GM18502 (cell line): ENCODE results near the gene ELAVL2.

Experiments used
- ATAC-seq: cut with Tn5 transposase; IDR thresholded peaks from one replicate; pipeline ENCODE4 v1.9.1; 2021; ENCODE audit warnings: mild to moderate bottlenecking; ENCODE audit not compliant: unreplicated experiment, poor library complexity

ELAVL2 gene

GRCh38 chr9:23822261-23823169, 3.5 kb downstream of the ELAVL2 start:
- no peak for ATAC-seq

GRCh38 chr9:23821375-23822181, 4.5 kb downstream of the ELAVL2 start:
- no peak for ATAC-seq

GRCh38 chr9:23820451-23821374, 5.3 kb downstream of the ELAVL2 start:
- no peak for ATAC-seq

- ATAC-seq, result no peak
Observed at GRCh38 chr9:23819403-23819802, 6.6 kb downstream of the ELAVL2 start.

GRCh38 chr9:23814243-23814642, 11.8 kb downstream of the ELAVL2 start:
- no peak for ATAC-seq

- ATAC-seq, result no peak
Observed at GRCh38 chr9:23812673-23813072, 13.4 kb downstream of the ELAVL2 start.

GRCh38 chr9:23811633-23812032, 14.4 kb downstream of the ELAVL2 start:
- ATAC-seq, result no peak

- ATAC-seq, result no peak
Observed at GRCh38 chr9:23803216-23803615, 22.8 kb downstream of the ELAVL2 start.

- no peak for ATAC-seq
Observed at GRCh38 chr9:23801523-23801922, 24.5 kb downstream of the ELAVL2 start.

GRCh38 chr9:23799521-23799920, 26.5 kb downstream of the ELAVL2 start:
- no peak for ATAC-seq

- no peak for ATAC-seq
Observed at GRCh38 chr9:23798325-23798724, 27.7 kb downstream of the ELAVL2 start.

GRCh38 chr9:23796209-23796608, 29.8 kb downstream of the ELAVL2 start:
- ATAC-seq, result no peak

- no peak for ATAC-seq
Observed at GRCh38 chr9:23790351-23791260, 35.4 kb downstream of the ELAVL2 start.

GRCh38 chr9:23789529-23790254, 36.3 kb downstream of the ELAVL2 start:
- ATAC-seq, result no peak

GRCh38 chr9:23784962-23785361, 41.1 kb downstream of the ELAVL2 start:
- no peak for ATAC-seq

GRCh38 chr9:23783509-23783908, 42.5 kb downstream of the ELAVL2 start:
- ATAC-seq, result no peak

- ATAC-seq, result no peak
Observed at GRCh38 chr9:23779220-23779619, 46.8 kb downstream of the ELAVL2 start.

- ATAC-seq, result no peak
Observed at GRCh38 chr9:23777328-23777727, 48.7 kb downstream of the ELAVL2 start.

- no peak for ATAC-seq
Observed at GRCh38 chr9:23775549-23775948, 50.5 kb downstream of the ELAVL2 start.
